Stomach (tissue), 9 donors: ENCODE data around the gene MAFB. TPM values are rescaled to one million over a fixed set of nuclear protein-coding genes. Genes with fewer than 3 reads are reported as not detected.

Experiments used
- DNase-seq, 2 donors: peaks; one replicate each; pipeline versions ENCODE4 v3.0.0 to v3.0.0-alpha.2; 2013 to 2019
- H3K27ac ChIP-seq, 5 donors: fragments of 200-600 bp in 4 of 5; sonication (generic) in 4 of 5; one replicate each; pipeline ENCODE4 v1.5.1; 2013 to 2019; ENCODE audit warnings: mild to moderate bottlenecking in 1 of 5, moderate library complexity in 1 of 5
- H3K27me3 ChIP-seq, 3 donors: fragments of 200-600 bp; sonication (generic); one replicate each; pipeline ENCODE4 v1.5.1; 2017 to 2019; ENCODE audit warnings: mixed run types in 1 of 3
- H3K36me3 ChIP-seq, 4 donors: fragments of 200-600 bp; sonication (generic); 1 replicate in 3 of 4; 2 replicates in 1 of 4; pipeline ENCODE4 v1.5.1; 2016 to 2019
- H3K4me1 ChIP-seq, 4 donors: fragments of 200-600 bp; sonication (generic); one replicate each; pipeline ENCODE4 v1.5.1; 2016 to 2019
- H3K4me3 ChIP-seq, 4 donors: fragments of 200-600 bp; sonication (generic) in 3 of 4; one replicate each; pipeline ENCODE4 v1.5.1; 2016 to 2019; ENCODE audit warnings: mild to moderate bottlenecking in 1 of 4
- H3K9me3 ChIP-seq, 4 donors: fragments of 200-600 bp; sonication (generic); one replicate each; pipeline ENCODE4 v1.5.1; 2016 to 2019
- EP300 ChIP-seq: sonication (generic); formaldehyde crosslinking; IDR thresholded peaks from one replicate; pipeline ENCODE4 v1.6.1; 2017; ENCODE audit warnings: antibody characterized with exemption
- POLR2A ChIP-seq, 4 donors: fragments of 450-650 bp; IDR thresholded peaks; one replicate each; pipeline ENCODE4 v1.6.1; 2016; ENCODE audit warnings: antibody characterized with exemption in 4 of 4, control low read depth in 2 of 4, mild to moderate bottlenecking in 1 of 4, moderate library complexity in 1 of 4
- POLR2AphosphoS5 ChIP-seq, 3 donors: sonication (generic); formaldehyde crosslinking; IDR thresholded peaks; one replicate each; pipeline ENCODE4 v1.6.1; 2016; ENCODE audit warnings: antibody characterized with exemption in 3 of 3
- WGBS, 5 donors: extraction: QIAGEN DNeasy Blood & Tissue Kit in 3 of 5; methylation state at CpG; one replicate each; pipeline versions ENCODE4 v1.1.5 to v1.1.7; 2013 to 2018; 5-methylcytosine and 5-hydroxymethylcytosine counted together
- intact Hi-C: fragments of 100-400 bp; cut with DNase I; formaldehyde crosslinking; loops from one replicate; pipeline ENCODE4 v1.15.1; 2023; ENCODE audit warnings: low total_unique reads
- polyA plus RNA-seq, 3 donors: library from polyadenylated mRNA; stranded (reverse); fragments of 200-250 nt; gene quantifications; one replicate each; pipeline ENCODE4 v1.2.3, GENCODE V29; 2013
- total RNA-seq, 5 donors: library from RNA; depleted of rRNA; stranded (reverse); fragments of >200 nt; gene quantifications; one replicate each; pipeline versions ENCODE4 v1.1.0 to v1.2.3, GENCODE V29; 2014 to 2016
- TF ChIP-seq, protein P1 (sequence below), 7 experiments: fragments of 450-650 bp in 4 of 7; fragments of 200-600 bp in 3 of 7; sonication (generic) in 3 of 7; IDR thresholded peaks; one replicate each; pipeline ENCODE4 v1.5.1; 2016 to 2019; ENCODE audit warnings: antibody characterized with exemption in 7 of 7, control low read depth in 2 of 7, mild to moderate bottlenecking in 1 of 7
- donor health status: healthy with polysubstance abuse.
- donor health status: Bipolar disorder and iron deficiency.
- donor health status: healthy.

MAFB gene
- total and polyA plus RNA-seq, 8 donors, result 4.5 to 34.4 (median 8.5) TPM

DNA sequence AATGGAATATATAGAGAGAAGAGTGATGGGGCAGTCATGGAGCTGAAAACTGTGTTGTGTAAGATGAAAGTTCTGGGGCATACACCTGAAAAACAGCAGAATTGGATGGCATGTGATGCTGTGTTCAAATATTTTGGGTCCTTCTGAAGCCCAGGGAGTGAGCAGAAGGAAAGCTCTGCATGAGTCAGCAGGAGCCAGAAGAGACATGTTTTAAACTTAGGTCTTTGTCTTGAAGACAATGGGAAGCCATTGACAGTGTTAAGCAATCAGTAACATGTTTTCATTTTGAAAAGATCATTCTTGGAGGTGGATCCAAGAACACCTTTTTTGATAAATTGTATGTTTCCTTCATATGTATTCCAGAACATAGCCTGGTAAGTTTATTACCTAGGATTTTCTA, 38.9 kb upstream of the MAFB start:
- Histone ChIP-seq H3K27ac (no peak overlapping the region), H3K9me3 (peaks cover 0 to 5% (median 0%) of the 10 kb centered on the region in 4 donors), H3K36me3 (no peaks in the 10 kb centered on the region), H3K27me3 (no peaks in the 10 kb centered on the region), H3K4me1 (no peaks in the 10 kb centered on the region), H3K4me3 (no peak overlapping the region)
- no peak for DNase-seq
- intact Hi-C loops, result no loop called here
- TF ChIP-seq EP300, result no peak
- TF ChIP-seq POLR2AphosphoS5 (IDR thresholded peaks at IDR 0.05), result no peak
- TF ChIP-seq, protein P1, sequence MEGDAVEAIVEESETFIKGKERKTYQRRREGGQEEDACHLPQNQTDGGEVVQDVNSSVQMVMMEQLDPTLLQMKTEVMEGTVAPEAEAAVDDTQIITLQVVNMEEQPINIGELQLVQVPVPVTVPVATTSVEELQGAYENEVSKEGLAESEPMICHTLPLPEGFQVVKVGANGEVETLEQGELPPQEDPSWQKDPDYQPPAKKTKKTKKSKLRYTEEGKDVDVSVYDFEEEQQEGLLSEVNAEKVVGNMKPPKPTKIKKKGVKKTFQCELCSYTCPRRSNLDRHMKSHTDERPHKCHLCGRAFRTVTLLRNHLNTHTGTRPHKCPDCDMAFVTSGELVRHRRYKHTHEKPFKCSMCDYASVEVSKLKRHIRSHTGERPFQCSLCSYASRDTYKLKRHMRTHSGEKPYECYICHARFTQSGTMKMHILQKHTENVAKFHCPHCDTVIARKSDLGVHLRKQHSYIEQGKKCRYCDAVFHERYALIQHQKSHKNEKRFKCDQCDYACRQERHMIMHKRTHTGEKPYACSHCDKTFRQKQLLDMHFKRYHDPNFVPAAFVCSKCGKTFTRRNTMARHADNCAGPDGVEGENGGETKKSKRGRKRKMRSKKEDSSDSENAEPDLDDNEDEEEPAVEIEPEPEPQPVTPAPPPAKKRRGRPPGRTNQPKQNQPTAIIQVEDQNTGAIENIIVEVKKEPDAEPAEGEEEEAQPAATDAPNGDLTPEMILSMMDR (IDR thresholded peaks at IDR 0.05), result no peak
- no peak for TF ChIP-seq POLR2A (IDR thresholded peaks at IDR 0.05)

DNA sequence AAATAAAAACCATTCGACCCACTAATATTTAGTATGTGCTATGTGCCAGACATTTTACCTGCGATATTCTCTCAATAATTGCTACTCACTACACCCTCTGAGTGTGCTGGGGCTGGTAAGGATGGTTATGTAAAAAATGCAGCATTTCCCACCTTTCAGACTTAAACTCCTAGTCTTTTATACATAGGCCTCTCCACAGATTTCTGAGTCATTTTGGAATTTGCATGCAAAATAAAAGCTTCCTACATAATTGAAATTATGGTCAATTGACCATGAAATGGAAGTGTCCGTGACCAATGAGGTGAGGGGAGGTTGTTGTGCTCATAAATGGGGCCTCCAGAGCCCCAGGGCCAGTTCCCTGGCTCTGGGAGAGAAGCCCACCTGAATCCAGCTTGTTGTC, 37.7 kb upstream of the MAFB start:
- Histone ChIP-seq H3K27ac (no peak overlapping the region), H3K9me3 (peaks cover 0 to 5% (median 0%) of the 10 kb centered on the region in 4 donors), H3K27me3 (no peaks in the 10 kb centered on the region), H3K4me1 (no peaks in the 10 kb centered on the region), H3K36me3 (no peaks in the 10 kb centered on the region), H3K4me3 (no peak overlapping the region)
- no peak for DNase-seq
- no peak for TF ChIP-seq POLR2A (IDR thresholded peaks at IDR 0.05)
- TF ChIP-seq POLR2AphosphoS5 (IDR thresholded peaks at IDR 0.05), result no peak
- no peak for TF ChIP-seq EP300
- TF ChIP-seq, protein P1 (IDR thresholded peaks at IDR 0.05), result no peak
- intact Hi-C loops, result no loop called here
- 60 to 78% (median 66%) methylated on average over 3 of the region's 3 CpGs for WGBS, 5 donors

DNA sequence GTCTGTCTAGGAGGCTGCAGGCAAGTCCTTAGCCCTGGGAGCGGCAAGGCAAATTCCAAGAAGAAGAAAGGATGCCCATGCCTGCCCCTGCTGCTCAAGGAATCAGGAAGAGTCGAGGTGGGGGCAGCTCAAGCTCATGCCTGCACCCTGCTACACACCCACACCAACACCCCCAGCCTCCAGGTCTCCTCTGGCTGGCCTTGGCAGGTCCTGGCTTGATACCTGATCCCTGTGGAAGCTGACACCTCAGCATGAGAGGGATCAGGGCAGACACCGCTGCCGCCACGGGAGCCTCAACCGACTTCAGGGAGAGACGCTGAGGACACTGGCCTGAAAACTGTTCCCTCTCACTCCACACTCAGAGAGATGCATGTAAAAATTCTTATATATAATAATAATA, 35.5 kb upstream of the MAFB start:
- Histone ChIP-seq H3K27ac (no peak overlapping the region), H3K4me3 (no peak overlapping the region), H3K36me3 (no peaks in the 10 kb centered on the region), H3K4me1 (no peaks in the 10 kb centered on the region), H3K9me3 (peaks cover 0 to 5% (median 0%) of the 10 kb centered on the region in 4 donors), H3K27me3 (no peaks in the 10 kb centered on the region)
- DNase-seq, result no peak
- TF ChIP-seq, protein P1 (IDR thresholded peaks at IDR 0.05), result no peak
- no peak for TF ChIP-seq POLR2AphosphoS5 (IDR thresholded peaks at IDR 0.05)
- no peak for TF ChIP-seq EP300
- TF ChIP-seq POLR2A (IDR thresholded peaks at IDR 0.05), result no peak
- intact Hi-C loops, result no loop called here
- 72 to 85% (median 75%) methylated on average over 7 of the region's 7 CpGs for WGBS, 5 donors

- Histone ChIP-seq H3K9me3 (no peaks in the 10 kb centered on the region), H3K4me1 (no peaks in the 10 kb centered on the region), H3K27me3 (peaks cover 0 to 19% (median 0%) of the 10 kb centered on the region in 3 donors), H3K36me3 (no peaks in the 10 kb centered on the region), H3K27ac (no peak overlapping the region), H3K4me3 (no peak overlapping the region)
- WGBS, 5 donors, result 64 to 100% (median 76%) methylated on average over 1 of the region's 1 CpG
- no peak for TF ChIP-seq POLR2A (IDR thresholded peaks at IDR 0.05)
- TF ChIP-seq, protein P1 (IDR thresholded peaks at IDR 0.05), result no peak
- TF ChIP-seq POLR2AphosphoS5 (IDR thresholded peaks at IDR 0.05), result no peak
- no peak for TF ChIP-seq EP300
- no peak for DNase-seq
- intact Hi-C loops, result no loop called here
Observed at GRCh38 chr20:40720826-40721225, 31.8 kb upstream of the MAFB start.
